ENCODE data around the gene KRT79.

The KRT79 gene

DNA sequence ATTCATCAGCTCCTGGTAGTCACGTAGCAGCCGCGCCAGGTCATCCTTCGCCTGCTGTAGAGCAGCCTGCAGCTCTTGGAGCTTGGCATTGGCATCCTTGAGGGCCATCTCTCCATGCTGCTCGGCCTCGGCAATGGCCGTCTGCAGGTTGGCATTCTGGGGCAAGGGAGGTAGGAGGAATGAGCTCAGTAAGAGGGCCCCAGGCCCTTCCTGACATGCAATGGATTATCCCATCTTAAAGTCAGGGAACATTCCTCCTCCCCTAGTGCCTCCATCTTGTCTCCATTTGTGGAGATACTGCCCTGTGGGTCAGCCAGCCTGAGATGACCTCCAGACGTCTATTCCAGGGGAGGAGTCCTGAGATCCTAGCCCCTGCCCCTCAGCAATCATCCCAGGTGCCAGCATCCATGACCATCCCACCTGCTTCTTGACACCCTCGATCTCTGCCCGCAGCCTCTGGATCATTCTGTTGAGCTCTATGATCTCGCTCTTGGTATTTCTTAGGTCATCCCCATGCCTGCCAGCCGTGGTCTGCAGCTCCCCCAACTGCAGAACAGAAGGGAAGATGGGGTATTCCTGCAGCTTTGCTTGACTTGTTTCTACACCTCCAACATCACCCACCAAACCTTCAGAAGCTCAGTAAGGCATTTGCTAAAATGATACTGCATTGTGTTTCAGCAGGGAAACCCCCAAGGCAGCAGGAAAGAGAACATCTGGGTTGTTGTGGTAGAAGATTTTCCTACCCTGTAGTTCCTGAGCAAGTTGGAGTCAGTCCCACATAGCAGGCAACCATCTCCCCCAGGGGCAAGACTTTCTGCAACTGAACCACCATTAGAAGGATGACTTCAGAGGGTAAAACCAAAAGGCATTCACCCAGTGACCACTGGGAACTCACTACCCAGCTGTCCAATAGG lies 42.6 kb downstream of the KRT79 start:
- no peak for TF ChIP-seq CTCF (IDR thresholded peaks at IDR 0.05; ENCODE audit: low read depth, low read length)
- no peak for DNase-seq (ENCODE audit: extremely low read depth, low read depth)

- DNase-seq (ENCODE audit: extremely low read depth, low read depth): no peak
- no peak for TF ChIP-seq CTCF (IDR thresholded peaks at IDR 0.05; ENCODE audit: low read depth, low read length)
These were observed 43.5 kb downstream of the KRT79 start for GRCh38 chr12:52790427-52791270.

- no peak for TF ChIP-seq CTCF (IDR thresholded peaks at IDR 0.05; ENCODE audit: low read depth, low read length)
- no peak for DNase-seq (ENCODE audit: extremely low read depth, low read depth)
These were observed 44.3 kb downstream of the KRT79 start for GRCh38 chr12:52789637-52790426.

DNA sequence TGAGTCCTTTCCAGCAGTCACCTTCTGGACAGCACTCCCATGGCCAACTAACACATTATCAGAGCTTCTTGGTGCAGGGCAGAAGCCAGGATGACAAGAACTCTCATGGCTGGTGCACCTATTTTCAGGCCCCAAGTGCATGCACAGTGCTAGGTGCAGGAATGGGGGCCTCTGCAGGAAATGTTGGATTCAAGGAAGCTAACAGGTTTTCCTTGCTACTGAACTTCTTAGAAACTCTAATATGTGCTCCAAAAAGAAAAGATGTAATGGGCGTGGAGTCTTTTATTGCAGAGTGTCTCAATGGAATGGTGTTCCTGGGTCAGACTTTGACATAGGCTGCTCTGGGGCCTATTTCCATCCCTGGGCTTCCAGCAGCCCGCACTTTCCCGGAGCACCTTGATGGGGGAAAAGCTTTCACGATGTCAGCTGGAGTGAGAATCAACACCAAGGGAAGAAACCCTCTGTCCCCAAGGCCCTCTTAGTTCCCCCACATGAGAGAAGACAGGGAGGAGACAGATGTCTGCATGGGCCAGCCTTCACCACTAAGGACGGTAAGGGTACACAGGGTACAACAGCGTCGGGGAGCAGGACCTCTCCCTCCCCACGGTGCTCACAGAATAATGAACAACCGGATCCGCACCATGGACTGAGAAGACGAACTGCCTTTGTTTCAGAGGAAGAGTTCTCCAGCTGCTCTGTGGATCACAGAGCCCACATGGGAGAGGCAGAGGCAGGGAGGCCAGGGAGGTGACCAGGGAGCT lies 45.1 kb downstream of the KRT79 start:
- DNase-seq (ENCODE audit: extremely low read depth, low read depth): no peak
- TF ChIP-seq CTCF (IDR thresholded peaks at IDR 0.05; ENCODE audit: low read depth, low read length): no peak

GRCh38 chr12:52788192-52788875 lies 45.8 kb downstream of the KRT79 start:
- TF ChIP-seq CTCF (IDR thresholded peaks at IDR 0.05; ENCODE audit: low read depth, low read length): no peak
- no peak for DNase-seq (ENCODE audit: extremely low read depth, low read depth)

All from AG09319 (cell line).